Measurements from ENCODE around the gene DTNB. TPM values are rescaled to one million over a fixed set of nuclear protein-coding genes. Genes with fewer than 3 reads are reported as not detected.

The DTNB gene
- total and polyA plus RNA-seq, 2 donors (not counting 3 experiments of a cell fraction or from before 2014, with no cell fraction given) = 11.5 to 17.0 TPM

GRCh38 chr2:25335971-25336370, 337.4 kb downstream of the DTNB start:
- H3K4me3 ChIP-seq (replicated peaks in 1 of 3; ENCODE audit: insufficient read depth in 1 of 3, low read depth in 1 of 3, low read length in 3 of 3) = no peak overlapping the region
- no peak overlapping the region for H3K9ac ChIP-seq (replicated peaks; ENCODE audit: extremely low read depth, insufficient read depth, low read length)
- no peak for TF ChIP-seq GATA2 (IDR thresholded peaks at IDR 0.05; ENCODE audit: insufficient read depth, insufficient read length, low read depth, low read length)
- no peak for TF ChIP-seq JUN (IDR thresholded peaks at IDR 0.05; ENCODE audit: borderline replicate concordance, insufficient read depth, insufficient read length, low read depth)
- H3K36me3 ChIP-seq (ENCODE audit: control insufficient read depth in 2 of 2, extremely low read depth in 1 of 2, insufficient read depth in 2 of 2, low read length in 2 of 2) = no peaks in the 10 kb centered on the region
- H3K27ac ChIP-seq (ENCODE audit: insufficient read depth, low read depth, low read length) = no peak overlapping the region
- no peaks in the 10 kb centered on the region for H3K79me2 ChIP-seq (ENCODE audit: control insufficient read depth, insufficient read depth, low read length)
- no peak for DNase-seq (ENCODE audit: low read depth, low spot score)
- FAIRE-seq = no peak
- CTCF ChIA-PET = no interaction called here
- no peaks in the 10 kb centered on the region for H3K9me1 ChIP-seq (replicated peaks; ENCODE audit: control insufficient read depth, extremely low read depth, insufficient read depth, low read length)
- intact Hi-C loops (cut with micrococcal nuclease) = no loop called here
- POLR2A ChIA-PET = interaction anchor here (0.6 kb wide), 1 partner anchor 197 kb away, joined by 3 read pairs; no protein-coding TSS in a partner anchor
- H3K27me3 ChIP-seq (ENCODE audit: control insufficient read depth in 2 of 2, insufficient read depth in 2 of 2, low read length in 2 of 2) = no peaks in the 10 kb centered on the region
- H3K4me2 ChIP-seq (ENCODE audit: insufficient read depth, low read length) = no peak overlapping the region
- H2AFZ ChIP-seq (ENCODE audit: low read depth, low read length) = no peak overlapping the region
- no peaks in the 10 kb centered on the region for H4K20me1 ChIP-seq (replicated peaks; ENCODE audit: control insufficient read depth, extremely low read depth, insufficient read depth, low read length)
- H3K4me1 ChIP-seq (ENCODE audit: control insufficient read depth, extremely low read depth, insufficient read depth, low read length) = no peaks in the 10 kb centered on the region
- no TSS peak for BruUV-seq (replicated peaks)
- no peaks in the 10 kb centered on the region for H3K9me3 ChIP-seq (replicated peaks; ENCODE audit: control insufficient read depth, insufficient read depth, low read length)
- dilution Hi-C loops (cut with MboI; ENCODE audit: extremely low pct_ligation_motif_present, low sequenced_read_pairs) = no loop called here

- no peaks in the 10 kb centered on the region for H3K9me1 ChIP-seq (replicated peaks; ENCODE audit: control insufficient read depth, extremely low read depth, insufficient read depth, low read length)
- CTCF ChIA-PET = interaction anchor here (1.1 kb wide), 1 partner anchor 27 kb away, joined by 3 read pairs; no protein-coding TSS in a partner anchor
- dilution Hi-C loops (cut with MboI; ENCODE audit: extremely low pct_ligation_motif_present, low sequenced_read_pairs) = no loop called here
- TF ChIP-seq GATA2 (IDR thresholded peaks at IDR 0.05; ENCODE audit: insufficient read depth, insufficient read length, low read depth, low read length) (no peak), EZH2 (IDR thresholded peaks at IDR 0.05; ENCODE audit: borderline replicate concordance, low read depth, low read length, severe bottlenecking) (no peak), POLR2A (IDR thresholded peaks at IDR 0.05; ENCODE audit: low read depth, low read length) (no peak), POLR2AphosphoS5 (IDR thresholded peaks at IDR 0.05; ENCODE audit: insufficient read depth, low read depth, low read length) (no peak), CTCF (IDR thresholded peaks at IDR 0.05; ENCODE audit: extremely low read depth in 1 of 2, insufficient read depth in 1 of 2, low read depth in 1 of 2, low read length in 2 of 2) (no peak)
- DNase-seq (ENCODE audit: low read depth, low spot score) (no peak), FAIRE-seq (no peak)
- H3K9me3 ChIP-seq (replicated peaks; ENCODE audit: control insufficient read depth, insufficient read depth, low read length) = no peaks in the 10 kb centered on the region
- H3K36me3 ChIP-seq (ENCODE audit: control insufficient read depth in 2 of 2, extremely low read depth in 1 of 2, insufficient read depth in 2 of 2, low read length in 2 of 2) = no peaks in the 10 kb centered on the region
- no peak overlapping the region for H3K4me2 ChIP-seq (ENCODE audit: insufficient read depth, low read length)
- H4K20me1 ChIP-seq (replicated peaks; ENCODE audit: control insufficient read depth, extremely low read depth, insufficient read depth, low read length) = no peaks in the 10 kb centered on the region
- BruUV-seq (replicated peaks) = no TSS peak
- H3K4me3 ChIP-seq (replicated peaks in 1 of 3; ENCODE audit: insufficient read depth in 1 of 3, low read depth in 1 of 3, low read length in 3 of 3) = no peak overlapping the region
- H3K4me1 ChIP-seq (ENCODE audit: control insufficient read depth, extremely low read depth, insufficient read depth, low read length) = no peaks in the 10 kb centered on the region
- no peak overlapping the region for H3K27ac ChIP-seq (ENCODE audit: insufficient read depth, low read depth, low read length)
- POLR2A ChIA-PET = no interaction called here
- no peaks in the 10 kb centered on the region for H3K79me2 ChIP-seq (ENCODE audit: control insufficient read depth, insufficient read depth, low read length)
- no peak overlapping the region for H2AFZ ChIP-seq (ENCODE audit: low read depth, low read length)
- intact Hi-C loops (cut with micrococcal nuclease) = no loop called here
- H3K27me3 ChIP-seq (ENCODE audit: control insufficient read depth in 2 of 2, insufficient read depth in 2 of 2, low read length in 2 of 2) = no peaks in the 10 kb centered on the region
- no peak overlapping the region for H3K9ac ChIP-seq (replicated peaks; ENCODE audit: extremely low read depth, insufficient read depth, low read length)
Observed at GRCh38 chr2:25335204-25335603, 338.2 kb downstream of the DTNB start.
